Activated CD8-positive, alpha-beta T cell treated with anti-CD3 and anti-CD28 coated beads, Interleukin-2, amount 10 ng/mL, durations not matched to agents 7 days and 5 days (primary cell): ENCODE data around the gene ST14. TPM values are rescaled to one million over a fixed set of nuclear protein-coding genes. Genes with fewer than 3 reads are reported as not detected.

ENCODE experiments used
- ATAC-seq: fragments of 150-1000 bp; cut with Tn5 transposase; one replicate; pipeline ENCODE4 v1.10.0; 2021; ENCODE audit warnings: moderate library complexity
- CTCF ChIA-PET: fragments of 350-600 bp; sonication (Branson Sonifier 250); formaldehyde crosslinking; loops from one replicate; lab custom pipeline; 2021; ENCODE audit warnings: antibody characterized with exemption; lab: Charles Lee
- POLR2A ChIA-PET: fragments of 350-600 bp; sonication (Branson Sonifier 250); formaldehyde crosslinking; loops from one replicate; lab custom pipeline; 2021; ENCODE audit warnings: antibody characterized with exemption; lab: Charles Lee
- DNase-seq: peaks from one replicate; pipeline ENCODE4 v3.0.0-alpha.2; 2020
- H3K27ac Mint-ChIP-seq: one replicate; pipeline ENCODE4 v1.8.0; 2021; ENCODE audit warnings: mild to moderate bottlenecking, mixed read lengths
- H3K27me3 Mint-ChIP-seq: one replicate; pipeline ENCODE4 v1.8.0; 2021; ENCODE audit warnings: low read depth, mixed read lengths
- H3K36me3 Mint-ChIP-seq: one replicate; pipeline ENCODE4 v1.8.0; 2021; ENCODE audit warnings: low read depth, mixed read lengths
- H3K4me1 Mint-ChIP-seq: one replicate; pipeline ENCODE4 v1.8.0; 2021; ENCODE audit warnings: low read depth, mixed read lengths
- H3K4me3 Mint-ChIP-seq: one replicate; pipeline ENCODE4 v1.8.0; 2021; ENCODE audit warnings: mild to moderate bottlenecking, mixed read lengths
- H3K9me3 Mint-ChIP-seq: one replicate; pipeline ENCODE4 v1.8.0; 2022; ENCODE audit warnings: mixed read lengths; ENCODE audit not compliant: insufficient read depth
- total RNA-seq, 2 experiments: library from RNA; stranded (reverse); gene quantifications; one replicate each; pipeline ENCODE4 v1.2.3, GENCODE V29; 2021

ST14 gene
- total RNA-seq, 2 experiments from 2014 or later, result not detected

- H3K36me3 Mint-ChIP-seq, result no peaks in the 10 kb centered on the region
Observed at GRCh38 chr11:130206141-130206540, 46.6 kb downstream of the ST14 start.

GRCh38 chr11:130208241-130209127, 48.9 kb downstream of the ST14 start:
- ATAC-seq (no peak), DNase-seq (no peak)
- ChIA-PET CTCF (interaction anchor here (1.1 to 2.3 kb wide), 2 partner anchors 155 to 227 kb away, joined by 3 to 5 read pairs; no protein-coding TSS in a partner anchor), POLR2A (no interaction called here)
- Mint-ChIP-seq H3K27me3 (no peaks in the 10 kb centered on the region), H3K27ac (no peak overlapping the region), H3K9me3 (no peaks in the 10 kb centered on the region), H3K4me3 (no peak overlapping the region), H3K36me3 (no peaks in the 10 kb centered on the region), H3K4me1 (no peaks in the 10 kb centered on the region)

More at GRCh38 chr11:130206141-130206540, 46.6 kb downstream of the ST14 start:
- Mint-ChIP-seq H3K4me3 (no peak overlapping the region), H3K4me1 (no peaks in the 10 kb centered on the region), H3K9me3 (no peaks in the 10 kb centered on the region), H3K27ac (no peak overlapping the region), H3K27me3 (no peaks in the 10 kb centered on the region)
- POLR2A ChIA-PET, result no interaction called here
- ATAC-seq, result no peak
- CTCF ChIA-PET, result interaction anchor here (0.7 to 2.3 kb wide), 3 partner anchors 125 to 656 kb away, joined by 3 to 5 read pairs (median 4); no protein-coding TSS in a partner anchor
- DNase-seq, result no peak

GRCh38 chr11:130209128-130209932, 49.7 kb downstream of the ST14 start:
- H3K36me3 Mint-ChIP-seq, result no peaks in the 10 kb centered on the region
- peaks cover under 1% of the 10 kb centered on the region for H3K27me3 Mint-ChIP-seq
- ChIA-PET CTCF (interaction anchor here (1.1 kb wide), 1 partner anchor 154 kb away, joined by 3 read pairs; no protein-coding TSS in a partner anchor), POLR2A (no interaction called here)
- no peaks in the 10 kb centered on the region for H3K4me1 Mint-ChIP-seq
- DNase-seq (no peak), ATAC-seq (no peak)
- H3K4me3 Mint-ChIP-seq, result no peak overlapping the region
- no peak overlapping the region for H3K27ac Mint-ChIP-seq
- H3K9me3 Mint-ChIP-seq, result no peaks in the 10 kb centered on the region

GRCh38 chr11:130209954-130210854, 50.6 kb downstream of the ST14 start:
- CTCF ChIA-PET, result no interaction called here
- POLR2A ChIA-PET, result no interaction called here
- ATAC-seq (no peak), DNase-seq (no peak)
- Mint-ChIP-seq H3K27ac (no peak overlapping the region), H3K36me3 (no peaks in the 10 kb centered on the region), H3K4me1 (no peaks in the 10 kb centered on the region), H3K4me3 (no peak overlapping the region), H3K9me3 (no peaks in the 10 kb centered on the region), H3K27me3 (peaks cover 5% of the 10 kb centered on the region)

GRCh38 chr11:130211144-130211543, 51.6 kb downstream of the ST14 start:
- no peak for DNase-seq
- peaks cover 8% of the 10 kb centered on the region for H3K27me3 Mint-ChIP-seq
- no peak for ATAC-seq
- no peaks in the 10 kb centered on the region for H3K9me3 Mint-ChIP-seq
- no peak overlapping the region for H3K4me3 Mint-ChIP-seq
- H3K27ac Mint-ChIP-seq, result no peak overlapping the region
- no peaks in the 10 kb centered on the region for H3K36me3 Mint-ChIP-seq
- no peaks in the 10 kb centered on the region for H3K4me1 Mint-ChIP-seq
- ChIA-PET POLR2A (no interaction called here), CTCF (no interaction called here)

- H3K9me3 Mint-ChIP-seq, result no peaks in the 10 kb centered on the region
- no peaks in the 10 kb centered on the region for H3K4me1 Mint-ChIP-seq
- no peaks in the 10 kb centered on the region for H3K36me3 Mint-ChIP-seq
- DNase-seq, result no peak
- POLR2A ChIA-PET, result no interaction called here
- ATAC-seq, result no peak
- CTCF ChIA-PET, result interaction anchor here (0.8 to 1.6 kb wide), 11 partner anchors 10 to 650 kb away, joined by 3 to 32 read pairs (median 6); partner anchors contain the start of gene ADAMTS8
- no peak overlapping the region for H3K4me3 Mint-ChIP-seq
- H3K27ac Mint-ChIP-seq, result no peak overlapping the region
- peaks cover 8% of the 10 kb centered on the region for H3K27me3 Mint-ChIP-seq
Observed at GRCh38 chr11:130211781-130212401, 52.3 kb downstream of the ST14 start.

GRCh38 chr11:130212431-130212961, 52.9 kb downstream of the ST14 start:
- no peak overlapping the region for H3K27ac Mint-ChIP-seq
- H3K27me3 Mint-ChIP-seq, result peaks cover 8% of the 10 kb centered on the region
- H3K9me3 Mint-ChIP-seq, result no peaks in the 10 kb centered on the region
- H3K4me3 Mint-ChIP-seq, result no peak overlapping the region
- POLR2A ChIA-PET, result no interaction called here
- H3K4me1 Mint-ChIP-seq, result no peaks in the 10 kb centered on the region
- ATAC-seq, result no peak
- CTCF ChIA-PET, result interaction anchor here (0.5 to 1.6 kb wide), 26 partner anchors 9 to 682 kb away, joined by 3 to 32 read pairs (median 4); partner anchors contain the start of gene ADAMTS8
- DNase-seq, result peak; percentile 11
- H3K36me3 Mint-ChIP-seq, result no peaks in the 10 kb centered on the region

- DNase-seq, result peak; percentile 74
- ATAC-seq, result peak; percentile 92
- POLR2A ChIA-PET, result no interaction called here
- no peaks in the 10 kb centered on the region for H3K36me3 Mint-ChIP-seq
- CTCF ChIA-PET, result interaction anchor here (0.5 to 1.6 kb wide), 26 partner anchors 8 to 681 kb away, joined by 3 to 32 read pairs (median 4); partner anchors contain the start of gene ADAMTS8
- H3K9me3 Mint-ChIP-seq, result no peaks in the 10 kb centered on the region
- H3K27me3 Mint-ChIP-seq, result peaks cover 8% of the 10 kb centered on the region
- no peak overlapping the region for H3K27ac Mint-ChIP-seq
- no peaks in the 10 kb centered on the region for H3K4me1 Mint-ChIP-seq
- no peak overlapping the region for H3K4me3 Mint-ChIP-seq
Observed at GRCh38 chr11:130213143-130213978, 53.8 kb downstream of the ST14 start.

- Mint-ChIP-seq H3K36me3 (no peaks in the 10 kb centered on the region), H3K27ac (no peak overlapping the region), H3K27me3 (peaks cover 8% of the 10 kb centered on the region), H3K4me1 (no peaks in the 10 kb centered on the region), H3K4me3 (no peak overlapping the region), H3K9me3 (no peaks in the 10 kb centered on the region)
- ChIA-PET CTCF (no interaction called here), POLR2A (no interaction called here)
- no peak for ATAC-seq
- DNase-seq, result no peak
Observed at GRCh38 chr11:130213979-130214281, 54.3 kb downstream of the ST14 start.

GRCh38 chr11:130214861-130215530, 55.4 kb downstream of the ST14 start:
- Mint-ChIP-seq H3K27ac (no peak overlapping the region), H3K4me3 (no peak overlapping the region), H3K4me1 (no peaks in the 10 kb centered on the region), H3K36me3 (no peaks in the 10 kb centered on the region), H3K9me3 (no peaks in the 10 kb centered on the region), H3K27me3 (peaks cover 8% of the 10 kb centered on the region)
- DNase-seq, result peak; percentile 10
- POLR2A ChIA-PET, result no interaction called here
- ATAC-seq, result no peak
- CTCF ChIA-PET, result no interaction called here
